ENCODE data around the gene USP15.

USP15 gene

DNA sequence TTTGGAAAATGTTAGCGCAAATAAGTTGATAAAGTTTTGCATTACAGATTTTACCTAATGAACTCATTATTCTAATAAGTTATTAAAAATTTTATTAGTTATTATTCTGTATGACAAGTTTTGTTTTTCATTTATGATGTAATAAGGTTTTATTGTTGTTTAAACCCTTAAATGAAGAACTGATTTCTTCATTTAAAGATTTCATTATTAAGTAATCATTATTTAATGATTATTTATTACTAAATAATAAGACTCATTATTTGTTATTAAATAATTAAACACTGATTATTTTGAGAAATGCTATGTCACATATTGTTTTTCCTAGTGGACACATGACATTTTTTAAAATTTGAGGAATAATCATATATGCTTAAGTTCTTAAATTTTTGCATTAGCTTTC, 34.2 kb downstream of the USP15 start:
- no peak overlapping the region for H4K91ac ChIP-seq (ENCODE audit: low read depth, low read length)
- DNase-seq: no peak
- H3K79me1 ChIP-seq (ENCODE audit: low read length): no peaks in the 10 kb centered on the region
- peaks cover 2 to 6% of the 10 kb centered on the region in 2 experiments for H3K36me3 ChIP-seq (ENCODE audit: control insufficient read depth in 1 of 2, insufficient read depth in 2 of 2, low read length in 2 of 2)
- H4K12ac ChIP-seq (ENCODE audit: low read depth, low read length): no peak overlapping the region
- H3K9ac ChIP-seq (ENCODE audit: low read length): no peak overlapping the region
- H3K27me3 ChIP-seq (ENCODE audit: insufficient read depth, low read length): no peaks in the 10 kb centered on the region
- H4K8ac ChIP-seq (ENCODE audit: low read depth, low read length): no peak overlapping the region
- no peak overlapping the region for H3K14ac ChIP-seq (ENCODE audit: low read length)
- no peak overlapping the region for H2AFZ ChIP-seq (ENCODE audit: insufficient read depth, low read length, poor library complexity)
- no peak overlapping the region for H2BK120ac ChIP-seq (ENCODE audit: insufficient read depth, low read length, poor library complexity)
- no peak overlapping the region for H3K27ac ChIP-seq (ENCODE audit: low read depth, low read length)
- H2BK12ac ChIP-seq (ENCODE audit: low read length): no peak overlapping the region
- H2BK5ac ChIP-seq (ENCODE audit: low read depth, low read length, poor library complexity): no peak overlapping the region
- H3K79me2 ChIP-seq (ENCODE audit: control insufficient read depth, insufficient read depth, low read length, poor library complexity): peaks cover 6% of the 10 kb centered on the region
- no peak overlapping the region for H3K18ac ChIP-seq (ENCODE audit: low read length)
- H3K4me3 ChIP-seq (ENCODE audit: low read depth, low read length): no peak overlapping the region
- H3K9me3 ChIP-seq (ENCODE audit: insufficient read depth, low read depth, low read length): no peaks in the 10 kb centered on the region
- H3K4me2 ChIP-seq (ENCODE audit: low read length): no peak overlapping the region
- no peak overlapping the region for H3K4ac ChIP-seq (ENCODE audit: low read depth, low read length)
- H3K23ac ChIP-seq (ENCODE audit: low read length): no peak overlapping the region
- no CpG with 5 or more reads among the region's 1 CpG for WGBS (ENCODE audit: extremely low coverage, insufficient coverage, insufficient read length)
- H2AK5ac ChIP-seq (ENCODE audit: low read length): no peak overlapping the region
- peaks cover 0 to 3% of the 10 kb centered on the region in 2 experiments for H3K4me1 ChIP-seq (ENCODE audit: control insufficient read depth in 1 of 2, insufficient read depth in 2 of 2, low read length in 2 of 2)

DNA sequence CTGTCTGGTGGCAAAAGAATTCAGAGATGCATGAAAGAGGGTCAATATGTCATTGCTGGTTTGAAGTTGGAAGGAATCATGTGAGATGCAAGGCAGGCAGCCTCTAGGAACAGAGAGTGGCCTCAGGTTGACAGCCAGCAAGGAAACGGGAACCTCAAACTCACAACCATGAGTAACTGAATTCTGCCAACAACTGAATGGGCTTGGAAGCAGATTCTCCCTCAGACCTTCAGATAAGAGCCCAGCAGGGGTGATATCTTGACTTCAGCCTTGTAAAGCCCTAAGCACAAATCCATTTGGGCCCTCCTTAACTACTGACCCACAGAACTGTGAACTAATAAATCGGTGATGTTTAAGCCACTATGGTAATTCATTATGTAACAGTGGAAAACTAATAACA, 35.8 kb downstream of the USP15 start:
- no peak overlapping the region for H2BK120ac ChIP-seq (ENCODE audit: insufficient read depth, low read length, poor library complexity)
- H3K27me3 ChIP-seq (ENCODE audit: insufficient read depth, low read length): no peaks in the 10 kb centered on the region
- no peak overlapping the region for H2AK5ac ChIP-seq (ENCODE audit: low read length)
- H3K4me2 ChIP-seq (ENCODE audit: low read length): no peak overlapping the region
- peaks cover 6% of the 10 kb centered on the region for H3K79me2 ChIP-seq (ENCODE audit: control insufficient read depth, insufficient read depth, low read length, poor library complexity)
- H3K4me3 ChIP-seq (ENCODE audit: low read depth, low read length): no peak overlapping the region
- no peak overlapping the region for H3K23ac ChIP-seq (ENCODE audit: low read length)
- no peaks in the 10 kb centered on the region for H3K9me3 ChIP-seq (ENCODE audit: insufficient read depth, low read depth, low read length)
- no peak overlapping the region for H4K91ac ChIP-seq (ENCODE audit: low read depth, low read length)
- H3K27ac ChIP-seq (ENCODE audit: low read depth, low read length): no peak overlapping the region
- H2AFZ ChIP-seq (ENCODE audit: insufficient read depth, low read length, poor library complexity): no peak overlapping the region
- H3K36me3 ChIP-seq (ENCODE audit: control insufficient read depth in 1 of 2, insufficient read depth in 2 of 2, low read length in 2 of 2): peaks cover 2 to 6% of the 10 kb centered on the region in 2 experiments
- no peak overlapping the region for H3K14ac ChIP-seq (ENCODE audit: low read length)
- H3K9ac ChIP-seq (ENCODE audit: low read length): no peak overlapping the region
- no peak overlapping the region for H3K18ac ChIP-seq (ENCODE audit: low read length)
- no CpG with 5 or more reads among the region's 2 CpGs for WGBS (ENCODE audit: extremely low coverage, insufficient coverage, insufficient read length)
- no peak overlapping the region for H2BK5ac ChIP-seq (ENCODE audit: low read depth, low read length, poor library complexity)
- no peak for DNase-seq
- no peak overlapping the region for H4K8ac ChIP-seq (ENCODE audit: low read depth, low read length)
- H3K4ac ChIP-seq (ENCODE audit: low read depth, low read length): no peak overlapping the region
- no peaks in the 10 kb centered on the region for H3K79me1 ChIP-seq (ENCODE audit: low read length)
- H2BK12ac ChIP-seq (ENCODE audit: low read length): no peak overlapping the region
- no peak overlapping the region for H4K12ac ChIP-seq (ENCODE audit: low read depth, low read length)
- peaks cover 0 to 3% of the 10 kb centered on the region in 2 experiments for H3K4me1 ChIP-seq (ENCODE audit: control insufficient read depth in 1 of 2, insufficient read depth in 2 of 2, low read length in 2 of 2)

DNA sequence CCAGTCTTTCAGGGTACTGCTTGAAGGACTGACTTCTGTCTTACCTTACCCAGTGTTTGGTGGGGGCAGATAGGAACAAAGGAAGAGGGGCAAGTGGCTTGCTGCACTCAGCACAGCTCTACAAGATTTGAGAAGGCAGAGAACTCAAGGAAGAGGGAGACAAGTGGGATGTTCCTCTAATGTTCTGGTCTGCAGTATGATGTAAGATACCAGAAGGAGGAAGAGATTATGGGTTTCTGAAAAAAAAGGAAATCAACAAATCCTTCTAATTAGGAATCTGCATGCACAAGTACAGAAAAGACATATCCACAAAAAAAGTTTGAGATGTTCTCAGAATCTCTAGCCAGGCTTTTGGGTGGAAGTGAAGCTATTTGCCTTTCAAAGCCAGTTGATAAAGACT, 37.1 kb downstream of the USP15 start:
- DNase-seq: no peak
- Histone ChIP-seq H2BK5ac (ENCODE audit: low read depth, low read length, poor library complexity) (no peak overlapping the region), H3K79me1 (ENCODE audit: low read length) (no peaks in the 10 kb centered on the region), H3K4me2 (ENCODE audit: low read length) (no peak overlapping the region), H3K4ac (ENCODE audit: low read depth, low read length) (no peak overlapping the region), H3K4me3 (ENCODE audit: low read depth, low read length) (no peak overlapping the region), H3K23ac (ENCODE audit: low read length) (no peak overlapping the region), H2BK12ac (ENCODE audit: low read length) (no peak overlapping the region), H3K27ac (ENCODE audit: low read depth, low read length) (no peak overlapping the region), H3K79me2 (ENCODE audit: control insufficient read depth, insufficient read depth, low read length, poor library complexity) (peaks cover 4% of the 10 kb centered on the region), H3K14ac (ENCODE audit: low read length) (no peak overlapping the region), H3K27me3 (ENCODE audit: insufficient read depth, low read length) (no peaks in the 10 kb centered on the region), H3K4me1 (ENCODE audit: control insufficient read depth in 1 of 2, insufficient read depth in 2 of 2, low read length in 2 of 2) (peaks cover 0 to 2% of the 10 kb centered on the region in 2 experiments), H2AK5ac (ENCODE audit: low read length) (no peak overlapping the region), H3K36me3 (ENCODE audit: control insufficient read depth in 1 of 2, insufficient read depth in 2 of 2, low read length in 2 of 2) (peaks cover 2 to 6% of the 10 kb centered on the region in 2 experiments), H4K12ac (ENCODE audit: low read depth, low read length) (no peak overlapping the region), H3K9me3 (ENCODE audit: insufficient read depth, low read depth, low read length) (no peaks in the 10 kb centered on the region), H4K91ac (ENCODE audit: low read depth, low read length) (no peak overlapping the region), H3K9ac (ENCODE audit: low read length) (no peak overlapping the region), H4K8ac (ENCODE audit: low read depth, low read length) (no peak overlapping the region), H2AFZ (ENCODE audit: insufficient read depth, low read length, poor library complexity) (no peak overlapping the region), H3K18ac (ENCODE audit: low read length) (no peak overlapping the region), H2BK120ac (ENCODE audit: insufficient read depth, low read length, poor library complexity) (no peak overlapping the region)

DNA sequence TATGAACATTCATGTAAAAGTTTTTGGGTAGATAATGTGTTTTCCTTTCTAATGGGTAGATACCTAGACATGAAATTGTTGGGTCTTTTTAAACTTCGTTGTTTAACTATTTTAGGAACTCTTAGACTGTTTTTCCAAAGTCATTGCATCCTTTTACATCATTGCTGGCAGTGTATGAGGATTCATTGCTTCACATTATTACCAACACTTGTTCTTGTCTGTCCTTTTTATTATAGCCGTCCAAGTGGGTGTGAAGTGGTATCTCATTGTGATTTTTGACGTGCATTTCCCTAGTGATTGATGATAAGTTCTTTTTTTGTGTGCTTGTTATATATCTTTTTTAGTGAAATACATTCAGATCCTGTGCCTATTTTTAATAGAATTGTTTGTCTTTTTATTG, 39.4 kb downstream of the USP15 start:
- no peak for DNase-seq
- H2BK5ac ChIP-seq (ENCODE audit: low read depth, low read length, poor library complexity): no peak overlapping the region
- H3K27ac ChIP-seq (ENCODE audit: low read depth, low read length): no peak overlapping the region
- no peak overlapping the region for H3K18ac ChIP-seq (ENCODE audit: low read length)
- H3K9ac ChIP-seq (ENCODE audit: low read length): no peak overlapping the region
- H3K79me1 ChIP-seq (ENCODE audit: low read length): no peaks in the 10 kb centered on the region
- H4K91ac ChIP-seq (ENCODE audit: low read depth, low read length): no peak overlapping the region
- no peak overlapping the region for H3K4me3 ChIP-seq (ENCODE audit: low read depth, low read length)
- H2AFZ ChIP-seq (ENCODE audit: insufficient read depth, low read length, poor library complexity): no peak overlapping the region
- no peak overlapping the region for H2BK120ac ChIP-seq (ENCODE audit: insufficient read depth, low read length, poor library complexity)
- H4K12ac ChIP-seq (ENCODE audit: low read depth, low read length): no peak overlapping the region
- no peak overlapping the region for H3K4ac ChIP-seq (ENCODE audit: low read depth, low read length)
- no peak overlapping the region for H2BK12ac ChIP-seq (ENCODE audit: low read length)
- no peaks in the 10 kb centered on the region for H3K4me1 ChIP-seq (ENCODE audit: control insufficient read depth in 1 of 2, insufficient read depth in 2 of 2, low read length in 2 of 2)
- no peak overlapping the region for H4K8ac ChIP-seq (ENCODE audit: low read depth, low read length)
- no CpG with 5 or more reads among the region's 3 CpGs for WGBS (ENCODE audit: extremely low coverage, insufficient coverage, insufficient read length)
- H3K4me2 ChIP-seq (ENCODE audit: low read length): no peak overlapping the region
- H3K36me3 ChIP-seq (ENCODE audit: control insufficient read depth in 1 of 2, insufficient read depth in 2 of 2, low read length in 2 of 2): peaks cover 2 to 6% of the 10 kb centered on the region in 2 experiments
- no peak overlapping the region for H3K14ac ChIP-seq (ENCODE audit: low read length)
- H3K9me3 ChIP-seq (ENCODE audit: insufficient read depth, low read depth, low read length): no peaks in the 10 kb centered on the region
- no peaks in the 10 kb centered on the region for H3K79me2 ChIP-seq (ENCODE audit: control insufficient read depth, insufficient read depth, low read length, poor library complexity)
- H3K27me3 ChIP-seq (ENCODE audit: insufficient read depth, low read length): no peaks in the 10 kb centered on the region
- no peak overlapping the region for H2AK5ac ChIP-seq (ENCODE audit: low read length)
- H3K23ac ChIP-seq (ENCODE audit: low read length): no peak overlapping the region

All from trophoblast cell (in vitro differentiated cells and primary cell).